Loucy (cell line): ENCODE measurements around the gene TYW1B.
"Not testable (repeated sequence)": the region's sequence is repeated elsewhere in the genome, so short reads cannot be mapped to it uniquely, and the experiment has no call there.

Experiments
- H2AFZ ChIP-seq: fragments of 200-600 bp; sonication (generic); 2 replicates; pipeline ENCODE4 v1.6.0; 2016; ENCODE audit warnings: antibody characterized with exemption, mild to moderate bottlenecking, low read length, moderate library complexity
- H3F3A ChIP-seq: fragments of 200-600 bp; 2 replicates; pipeline ENCODE4 v1.6.0; 2016; ENCODE audit warnings: antibody characterized with exemption, low read depth, mild to moderate bottlenecking
- H3K27me3 ChIP-seq: fragments of 200-600 bp; sonication (generic); 2 replicates; pipeline ENCODE4 v1.6.1; 2014; ENCODE audit warnings: low read length, mild to moderate bottlenecking; ENCODE audit not compliant: insufficient read depth, poor library complexity, severe bottlenecking
- H3K36me3 ChIP-seq: fragments of 200-600 bp; sonication (generic); 2 replicates; pipeline ENCODE4 v1.6.1; 2016; ENCODE audit warnings: low read length; ENCODE audit not compliant: insufficient read depth
- H3K4me1 ChIP-seq: fragments of 200-600 bp; sonication (generic); 2 replicates; pipeline ENCODE4 v1.5.1; 2014; ENCODE audit warnings: low read length, mild to moderate bottlenecking; ENCODE audit not compliant: insufficient read depth, poor library complexity, severe bottlenecking
- H3K4me2 ChIP-seq: fragments of 200-600 bp; sonication (generic); 2 replicates; pipeline ENCODE4 v1.6.0; 2014; ENCODE audit warnings: antibody characterized with exemption, low read length, low read depth, mild to moderate bottlenecking; ENCODE audit not compliant: poor library complexity, severe bottlenecking
- H3K4me3 ChIP-seq: fragments of 200-600 bp; sonication (generic); 2 replicates; pipeline ENCODE4 v1.5.1; 2014; ENCODE audit warnings: low read length, mild to moderate bottlenecking, mixed read lengths; ENCODE audit not compliant: poor library complexity, severe bottlenecking
- H3K79me2 ChIP-seq: fragments of 200-600 bp; sonication (generic); 2 replicates; pipeline ENCODE4 v1.6.1; 2014; ENCODE audit warnings: low read length; ENCODE audit not compliant: insufficient read depth
- H3K9ac ChIP-seq: fragments of 200-600 bp; sonication (generic); 2 replicates; pipeline ENCODE4 v1.6.0; 2014; ENCODE audit warnings: mild to moderate bottlenecking, low read depth, low read length, moderate library complexity; ENCODE audit not compliant: poor library complexity, severe bottlenecking
- H3K9me2 ChIP-seq: fragments of 200-600 bp; sonication (generic); replicated peaks from 2 replicates; pipeline ENCODE4 v1.6.1; 2016; ENCODE audit warnings: low read depth, low read length, mixed read lengths
- H3K9me3 ChIP-seq: fragments of 200-600 bp; sonication (generic); 2 replicates; pipeline ENCODE4 v1.6.1; 2014; ENCODE audit warnings: mild to moderate bottlenecking, antibody characterized with exemption, low read length, low read depth; ENCODE audit not compliant: insufficient read depth
- H4K20me1 ChIP-seq: fragments of 200-600 bp; sonication (generic); 2 replicates; pipeline ENCODE4 v1.6.0; 2014; ENCODE audit warnings: antibody characterized with exemption, low read length, mild to moderate bottlenecking; ENCODE audit not compliant: insufficient read depth, poor library complexity, severe bottlenecking

The TYW1B gene

DNA sequence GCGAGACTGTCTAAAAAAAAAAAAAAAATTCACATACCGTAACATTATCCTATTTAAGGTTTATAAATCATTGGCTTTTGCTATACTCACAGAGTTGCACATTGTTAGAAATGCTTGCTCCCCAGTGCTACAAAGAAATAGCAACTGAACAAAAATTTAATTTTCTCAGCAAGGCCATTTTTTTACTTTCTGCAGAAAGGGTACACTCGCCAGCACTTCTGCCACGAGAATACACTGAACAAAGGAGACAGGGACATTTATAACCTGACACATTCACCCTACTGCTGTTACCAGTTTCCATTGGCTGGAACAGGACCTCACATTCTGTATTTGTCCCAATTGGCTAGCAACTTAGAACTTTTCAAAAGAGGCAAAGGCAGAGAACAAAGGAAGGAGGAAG lies 92.1 kb downstream of the TYW1B start:
- not testable (repeated sequence) for H3K4me1 ChIP-seq, H3K9me2 ChIP-seq, H3K79me2 ChIP-seq, H3F3A ChIP-seq, H3K4me3 ChIP-seq, H3K27me3 ChIP-seq, H3K9ac ChIP-seq, H3K9me3 ChIP-seq, H3K4me2 ChIP-seq, H4K20me1 ChIP-seq, H2AFZ ChIP-seq, H3K36me3 ChIP-seq

DNA sequence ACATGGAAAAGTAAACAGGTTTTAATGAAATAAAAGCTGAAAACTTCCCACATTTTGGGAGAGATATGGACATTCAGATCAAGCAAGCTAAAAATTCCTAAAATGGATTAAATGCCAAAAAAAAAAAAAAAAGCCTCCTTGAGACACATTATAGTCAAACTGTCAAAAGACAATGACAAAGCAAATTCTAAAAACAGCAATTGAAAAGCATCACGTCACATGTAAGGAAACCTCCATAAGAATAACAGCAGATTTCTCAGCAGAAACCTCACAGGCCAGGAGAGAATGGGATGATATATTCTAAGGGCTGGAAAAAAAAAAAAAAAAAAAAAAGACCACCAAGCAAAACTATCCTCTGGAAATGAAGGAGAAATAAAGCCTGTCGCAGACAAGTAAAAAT lies 97.2 kb downstream of the TYW1B start:
- H3K36me3 ChIP-seq, H4K20me1 ChIP-seq, H3K9me2 ChIP-seq, H2AFZ ChIP-seq, H3K9me3 ChIP-seq, H3K9ac ChIP-seq, H3K27me3 ChIP-seq, H3K79me2 ChIP-seq, H3K4me1 ChIP-seq, H3K4me3 ChIP-seq, H3F3A ChIP-seq, H3K4me2 ChIP-seq: not testable (repeated sequence)

DNA sequence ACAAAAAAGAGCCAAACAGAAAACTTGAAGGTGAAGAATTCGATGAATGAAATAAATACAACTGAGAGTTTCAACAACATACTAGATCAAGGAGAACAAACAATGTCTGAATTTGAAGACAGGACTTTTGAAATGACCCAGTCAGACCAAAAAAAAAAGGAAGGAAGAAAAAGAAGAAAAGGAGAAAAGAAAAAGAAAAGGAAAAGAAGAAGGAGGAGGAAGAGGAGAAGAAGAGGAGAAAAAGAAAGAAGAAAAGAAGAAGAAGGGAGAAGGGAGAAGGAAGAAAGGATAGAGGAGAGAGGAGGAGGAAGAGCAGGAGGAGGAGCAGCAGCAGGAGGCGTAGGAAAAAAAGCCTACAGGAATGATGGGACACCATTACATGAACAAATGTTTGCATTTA lies 97.6 kb downstream of the TYW1B start:
- H4K20me1 ChIP-seq, H3K9me2 ChIP-seq, H3K79me2 ChIP-seq, H3F3A ChIP-seq, H3K9ac ChIP-seq, H3K4me1 ChIP-seq, H3K9me3 ChIP-seq, H3K4me2 ChIP-seq, H2AFZ ChIP-seq, H3K36me3 ChIP-seq, H3K27me3 ChIP-seq, H3K4me3 ChIP-seq: not testable (repeated sequence)

DNA sequence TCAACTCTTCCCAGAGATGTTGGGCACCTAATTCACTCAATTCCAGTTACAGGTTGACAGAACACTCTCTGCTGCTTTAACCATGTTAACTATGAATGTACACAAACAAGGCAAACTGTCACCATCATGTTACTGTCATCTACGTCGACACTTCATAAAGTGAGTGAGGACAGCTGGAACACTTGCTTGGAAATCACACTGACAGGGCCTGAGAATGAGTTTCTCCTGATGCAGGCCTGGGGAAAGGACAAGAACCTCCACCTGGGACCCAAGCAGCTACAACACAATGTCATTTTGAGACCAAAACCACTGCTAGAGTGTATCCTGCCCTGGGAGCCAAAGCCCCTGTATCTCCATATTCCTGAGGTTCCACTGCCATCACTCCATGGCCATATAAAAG lies 98.9 kb downstream of the TYW1B start:
- not testable (repeated sequence) for H3K79me2 ChIP-seq, H3K27me3 ChIP-seq, H3K9me2 ChIP-seq, H3K9me3 ChIP-seq, H3K36me3 ChIP-seq, H4K20me1 ChIP-seq, H3K4me3 ChIP-seq, H2AFZ ChIP-seq, H3K4me2 ChIP-seq, H3K9ac ChIP-seq, H3K4me1 ChIP-seq, H3F3A ChIP-seq

DNA sequence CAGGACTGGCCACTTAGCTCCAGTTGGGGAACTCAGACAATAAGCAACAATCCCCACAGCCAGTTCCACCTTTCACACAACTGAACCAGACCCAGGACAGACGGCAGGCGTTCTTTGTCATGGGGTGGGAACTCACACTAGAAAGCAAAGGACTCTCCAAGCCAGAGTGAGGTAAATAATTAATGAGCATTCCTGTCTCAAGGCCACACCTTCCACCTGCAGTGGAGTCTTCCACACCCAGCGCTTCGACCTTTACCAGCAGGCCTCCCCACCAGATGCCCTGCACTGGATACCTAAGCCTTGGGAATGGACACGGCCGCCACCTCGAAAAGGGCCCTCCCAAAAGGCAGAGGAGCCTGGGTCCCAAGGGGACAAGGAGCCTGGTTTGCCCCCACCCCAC lies 105.3 kb downstream of the TYW1B start:
- not testable (repeated sequence) for H3K9me3 ChIP-seq, H3K9me2 ChIP-seq, H3K79me2 ChIP-seq, H3K4me3 ChIP-seq, H3K4me2 ChIP-seq, H3K27me3 ChIP-seq, H2AFZ ChIP-seq, H3K36me3 ChIP-seq, H4K20me1 ChIP-seq, H3F3A ChIP-seq, H3K9ac ChIP-seq, H3K4me1 ChIP-seq

DNA sequence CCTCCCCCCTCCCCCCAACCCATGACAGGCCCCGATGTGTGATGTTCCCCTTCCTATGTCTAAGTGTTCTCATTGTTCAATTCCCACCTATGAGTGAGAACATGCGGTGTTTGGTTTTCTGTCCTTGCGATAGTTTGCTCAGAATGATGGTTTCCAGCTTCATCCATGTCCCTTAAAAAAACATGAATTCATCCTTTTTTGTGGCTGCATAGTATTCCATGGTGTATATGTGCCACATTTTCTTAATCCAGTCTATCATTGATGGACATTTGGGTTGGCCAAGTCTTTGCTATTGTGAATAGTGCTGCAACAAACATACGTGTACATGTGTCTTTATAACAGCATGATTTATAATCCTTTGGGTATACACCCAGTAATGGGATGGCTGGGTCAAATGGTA lies 107.1 kb downstream of the TYW1B start:
- not testable (repeated sequence) for H3K9me3 ChIP-seq, H3F3A ChIP-seq, H3K27me3 ChIP-seq, H3K4me1 ChIP-seq, H4K20me1 ChIP-seq, H3K79me2 ChIP-seq, H3K36me3 ChIP-seq, H3K4me3 ChIP-seq, H2AFZ ChIP-seq, H3K9ac ChIP-seq, H3K4me2 ChIP-seq, H3K9me2 ChIP-seq

DNA sequence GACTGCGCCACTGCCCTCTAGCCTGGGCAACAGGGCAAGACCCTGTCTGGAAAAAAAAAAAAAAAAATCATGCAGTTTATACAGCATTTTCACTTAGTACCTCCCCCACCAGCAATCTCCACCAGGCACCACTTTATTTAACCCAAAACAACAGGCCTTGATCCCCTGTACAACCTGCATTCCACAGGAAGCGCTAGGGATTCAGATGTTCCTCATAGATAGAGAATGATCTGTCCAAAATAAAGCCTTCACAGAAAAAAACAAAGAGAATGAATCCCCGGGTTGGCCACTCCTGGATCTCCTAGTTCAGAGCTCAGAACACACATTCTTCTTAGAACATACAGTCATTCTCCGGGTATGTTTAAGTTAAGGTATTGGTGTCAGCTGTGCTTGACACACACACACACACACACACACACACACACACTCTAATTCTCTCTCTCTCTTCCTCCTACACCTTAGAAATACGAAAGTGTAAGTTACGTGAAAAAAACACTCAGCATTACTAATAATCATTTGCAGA lies 110.7 kb downstream of the TYW1B start:
- not testable (repeated sequence) for H3K9me3 ChIP-seq, H3K9ac ChIP-seq, H3K4me3 ChIP-seq, H3K4me1 ChIP-seq, H3K36me3 ChIP-seq, H3F3A ChIP-seq, H4K20me1 ChIP-seq, H2AFZ ChIP-seq, H3K4me2 ChIP-seq, H3K79me2 ChIP-seq, H3K9me2 ChIP-seq, H3K27me3 ChIP-seq

DNA sequence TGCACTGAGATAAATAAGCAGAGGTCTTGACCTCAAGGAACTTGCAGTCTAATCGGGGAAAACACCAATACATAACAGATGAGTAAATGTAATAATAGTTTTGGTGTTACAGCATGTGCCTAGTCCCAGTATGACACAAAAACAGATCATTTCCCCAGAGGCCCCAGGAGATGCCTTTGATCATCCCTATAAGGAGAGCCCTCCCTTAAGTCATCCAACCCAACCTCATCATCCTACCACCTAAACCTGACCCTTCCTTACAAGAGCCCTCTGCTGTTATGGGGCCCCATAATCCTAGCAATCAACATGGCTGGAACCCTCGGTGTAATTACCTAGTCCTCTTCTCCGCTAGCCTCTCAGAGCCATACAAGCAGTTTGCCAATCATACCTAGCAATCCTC lies 116.1 kb downstream of the TYW1B start:
- not testable (repeated sequence) for H3F3A ChIP-seq, H4K20me1 ChIP-seq, H3K9me3 ChIP-seq, H3K27me3 ChIP-seq, H3K4me1 ChIP-seq, H3K36me3 ChIP-seq, H3K4me2 ChIP-seq, H2AFZ ChIP-seq, H3K9ac ChIP-seq, H3K4me3 ChIP-seq, H3K79me2 ChIP-seq, H3K9me2 ChIP-seq
